Activated gamma-delta T cell treated with anti-CD3 and anti-CD28 coated beads, Interleukin-2, amount 50 U/mL, for 16 hours (primary cell): Measurements from ENCODE around the gene TBX5.

Experiments
- DNase-seq: peaks from one replicate; pipeline ENCODE4 v3.0.0-alpha.2; 2020; ENCODE audit warnings: low read depth

TBX5 gene

DNA sequence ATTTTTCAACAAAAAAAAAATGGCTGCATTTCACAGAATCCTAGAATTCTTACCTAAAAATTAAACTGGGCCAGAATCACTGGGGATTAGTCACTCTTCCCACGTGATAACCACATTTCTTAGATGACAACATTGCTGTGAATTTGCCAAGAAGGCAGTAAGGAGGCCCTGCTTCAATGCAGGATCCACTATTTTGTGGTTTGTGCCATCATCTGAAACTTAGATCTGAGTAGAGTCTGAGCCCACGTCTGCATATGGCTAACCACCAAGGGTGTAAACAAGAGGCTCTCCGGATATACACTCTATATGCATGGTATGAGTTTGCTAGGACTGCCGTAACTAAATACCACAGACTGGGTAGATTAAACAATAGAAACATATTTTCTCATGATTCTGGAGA is 24.4 kb upstream of the TBX5 start:
- DNase-seq, result no peak

DNA sequence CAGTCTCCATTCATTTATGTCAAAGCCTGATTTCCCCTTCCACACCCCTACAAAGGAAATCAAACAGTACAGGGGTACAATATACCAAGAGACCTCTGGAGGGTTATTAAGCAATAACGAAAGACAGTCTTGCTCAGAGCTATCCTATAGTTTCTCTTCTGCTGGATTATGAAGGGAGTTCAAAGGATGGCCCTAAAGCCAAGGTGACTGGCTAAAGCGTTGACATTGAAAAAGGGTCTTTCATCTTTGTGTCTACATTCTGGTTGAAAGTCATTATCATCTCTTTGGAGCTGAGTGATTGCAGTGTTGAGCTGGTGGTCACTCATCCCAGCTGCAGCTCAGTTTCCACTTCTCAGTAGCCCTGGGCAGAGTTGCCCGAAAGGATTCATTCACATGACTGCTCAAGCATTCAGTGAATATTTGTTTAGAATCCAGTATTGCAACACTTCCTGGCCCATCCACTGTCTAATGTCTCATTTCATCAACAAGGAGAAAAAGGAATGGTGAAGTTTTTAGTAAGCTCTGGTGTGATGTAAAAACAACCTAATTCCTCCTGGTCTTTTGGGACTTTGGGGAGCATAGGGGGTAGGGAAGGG is 19.2 kb upstream of the TBX5 start:
- no peak for DNase-seq

- no peak for DNase-seq
These were observed 15.0 kb upstream of the TBX5 start for GRCh38 chr12:114420944-114421335.

DNA sequence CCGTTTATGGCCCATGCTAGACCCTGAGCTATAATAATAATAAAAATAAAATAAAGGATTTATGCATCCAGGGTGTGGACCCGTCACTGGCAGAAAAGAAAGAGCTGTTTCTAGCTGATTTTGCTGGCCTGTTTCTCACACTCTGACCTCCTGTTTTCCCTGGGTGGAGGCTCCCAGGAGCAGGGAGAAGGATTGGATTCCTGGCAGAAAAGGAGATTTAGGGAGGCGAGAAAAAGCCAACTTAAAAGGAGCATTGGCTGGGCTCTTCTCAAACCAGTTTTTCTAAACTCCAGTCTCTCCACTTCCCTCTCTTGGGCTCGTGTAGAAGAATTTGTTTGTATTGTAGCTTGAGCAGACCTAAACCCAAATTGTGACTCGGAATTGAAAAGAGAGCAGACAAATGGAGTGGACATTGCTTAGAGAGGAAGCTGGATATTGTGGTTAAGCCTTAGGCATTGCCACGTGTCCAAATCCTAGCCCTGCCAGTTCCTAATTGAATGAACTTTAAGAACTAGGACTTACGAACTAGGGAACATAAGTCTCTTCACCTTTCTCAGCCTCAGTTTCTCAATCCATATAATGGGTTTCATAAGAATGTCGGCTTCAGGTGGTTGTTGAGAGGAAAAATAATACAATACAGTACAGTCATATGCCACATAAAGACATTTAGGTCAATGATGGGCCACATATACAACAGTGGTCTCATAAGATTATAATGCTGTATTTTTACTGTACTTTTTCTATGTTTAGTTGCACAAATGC is 14.4 kb upstream of the TBX5 start:
- DNase-seq, result no peak

DNA sequence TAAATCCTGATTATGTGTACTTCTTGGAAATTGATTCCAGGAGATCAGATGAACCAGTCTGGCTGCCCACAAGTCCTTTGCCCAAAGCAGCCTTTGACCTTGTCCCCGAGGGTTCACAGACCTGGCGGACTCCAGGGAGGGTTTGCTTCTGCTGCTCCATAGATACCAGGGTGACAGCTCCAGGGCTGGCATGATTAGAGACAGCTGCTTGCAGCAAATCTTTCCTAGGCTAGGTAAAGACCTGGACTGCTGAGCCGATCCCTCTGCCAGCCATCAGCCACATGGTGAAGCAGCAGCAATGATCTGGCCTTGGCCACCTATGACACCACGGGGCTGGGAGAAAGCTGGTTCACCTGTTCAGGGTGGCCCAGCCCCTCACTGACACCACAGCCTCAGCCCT is 10.1 kb upstream of the TBX5 start:
- no peak for DNase-seq

DNA sequence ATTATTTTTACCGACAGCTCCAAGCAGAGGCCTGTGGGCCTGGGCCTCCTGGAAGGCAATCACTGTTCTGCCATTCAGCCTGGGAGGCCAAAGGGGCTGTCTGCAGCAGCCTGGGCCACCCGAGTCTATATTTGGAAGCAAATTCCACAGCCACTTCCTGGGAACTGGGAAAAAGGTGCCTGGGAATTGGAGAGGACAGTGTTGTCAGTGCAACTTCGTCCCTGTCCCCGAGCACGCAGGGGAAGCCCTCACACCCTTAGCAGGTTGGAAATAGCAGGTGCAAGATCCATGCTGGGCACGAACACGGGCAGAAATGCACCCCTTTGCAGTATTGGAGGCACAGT is 9.6 kb upstream of the TBX5 start:
- no peak for DNase-seq

GRCh38 chr12:114414866-114415524 is 9.1 kb upstream of the TBX5 start:
- DNase-seq, result no peak

- no peak for DNase-seq
These were observed 8.3 kb upstream of the TBX5 start for GRCh38 chr12:114414031-114414865.

DNA sequence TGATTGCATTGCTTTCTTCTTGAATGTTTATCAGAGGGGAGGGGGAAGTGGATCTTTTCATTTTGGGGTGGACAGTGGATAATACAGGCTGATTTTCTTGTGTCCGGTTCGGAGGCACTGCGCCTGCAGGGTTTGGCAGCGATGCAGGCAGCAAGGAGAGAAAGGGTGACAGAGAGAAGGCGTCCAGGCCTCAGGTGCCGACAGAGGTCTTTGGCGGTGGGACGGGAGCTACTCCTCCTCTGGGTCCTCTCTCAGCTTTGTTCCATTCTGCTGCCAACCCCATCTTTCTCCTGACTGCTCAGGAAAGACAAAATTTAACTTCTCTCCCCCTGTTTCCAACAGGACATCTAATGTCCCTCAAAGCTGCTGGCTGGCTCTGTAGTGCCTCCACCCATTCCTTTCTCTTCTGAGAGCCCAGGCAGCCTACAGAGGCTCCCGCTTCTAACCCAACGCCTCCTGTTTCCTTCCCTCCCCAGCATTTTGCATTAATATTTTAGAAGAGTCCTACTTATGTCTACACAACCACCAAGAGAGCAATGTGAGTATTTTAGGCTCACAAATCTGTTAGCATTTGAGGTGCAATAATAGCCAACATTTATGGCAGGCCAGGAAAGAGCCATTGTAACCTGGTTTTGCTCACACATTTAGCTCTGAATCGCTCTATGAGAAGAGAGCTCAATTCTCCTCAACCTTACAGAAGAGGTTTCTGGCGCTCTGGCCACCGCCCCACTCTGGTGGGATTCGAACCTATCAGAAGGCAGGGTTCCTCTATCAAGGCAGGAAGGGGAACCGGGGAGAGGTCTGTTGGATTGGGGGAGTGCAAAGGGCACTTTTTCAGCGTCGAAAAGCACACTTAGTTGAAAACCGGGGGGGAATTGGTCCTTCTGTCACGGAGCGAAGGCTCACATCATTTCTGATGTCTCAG is 7.1 kb upstream of the TBX5 start:
- no peak for DNase-seq

DNA sequence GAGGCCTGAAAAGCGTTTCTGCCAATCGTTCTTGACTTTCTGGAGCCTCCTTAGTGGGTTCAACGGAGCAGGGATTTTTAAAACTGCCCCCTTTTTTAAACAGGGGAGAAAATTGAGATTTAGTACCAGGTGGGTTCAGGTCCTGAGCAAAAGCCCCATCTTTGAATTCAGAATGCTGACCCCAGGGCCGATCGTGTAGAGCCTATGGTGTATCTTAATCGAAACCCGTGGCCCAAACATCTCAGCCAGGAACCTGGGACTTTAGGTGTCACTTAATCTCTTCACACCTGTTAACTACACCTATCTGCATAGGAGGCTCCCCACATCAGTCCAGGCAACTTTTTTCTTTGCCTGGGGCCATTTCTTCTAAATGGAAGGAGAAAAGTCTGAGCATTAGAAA is 6.4 kb upstream of the TBX5 start:
- no peak for DNase-seq

- no peak for DNase-seq
These were observed 5.3 kb upstream of the TBX5 start for GRCh38 chr12:114411071-114411837.

GRCh38 chr12:114409852-114410600 is 4.1 kb upstream of the TBX5 start:
- DNase-seq, result no peak

GRCh38 chr12:114408886-114409851 is 3.2 kb upstream of the TBX5 start:
- DNase-seq, result no peak

DNA sequence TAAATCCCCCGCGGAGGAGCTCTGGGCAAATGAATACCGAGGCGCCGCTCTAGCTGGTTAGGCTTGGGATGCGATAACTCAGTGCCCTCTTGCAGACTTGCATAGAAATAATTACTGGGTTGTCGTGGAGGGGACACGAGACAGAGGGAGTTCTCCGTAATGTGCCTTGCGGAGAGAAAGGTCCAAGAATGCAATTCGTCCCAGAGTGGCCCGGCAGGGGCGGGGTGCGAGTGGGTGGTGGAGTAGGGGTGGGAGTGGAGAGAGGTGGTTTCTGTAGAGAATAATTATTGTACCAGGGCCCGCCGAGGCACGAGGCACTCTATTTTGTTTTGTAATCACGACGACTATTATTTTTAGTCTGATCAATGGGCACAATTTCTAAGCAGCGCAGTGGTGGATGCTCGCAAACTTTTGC is 2.5 kb upstream of the TBX5 start:
- no peak for DNase-seq

DNA sequence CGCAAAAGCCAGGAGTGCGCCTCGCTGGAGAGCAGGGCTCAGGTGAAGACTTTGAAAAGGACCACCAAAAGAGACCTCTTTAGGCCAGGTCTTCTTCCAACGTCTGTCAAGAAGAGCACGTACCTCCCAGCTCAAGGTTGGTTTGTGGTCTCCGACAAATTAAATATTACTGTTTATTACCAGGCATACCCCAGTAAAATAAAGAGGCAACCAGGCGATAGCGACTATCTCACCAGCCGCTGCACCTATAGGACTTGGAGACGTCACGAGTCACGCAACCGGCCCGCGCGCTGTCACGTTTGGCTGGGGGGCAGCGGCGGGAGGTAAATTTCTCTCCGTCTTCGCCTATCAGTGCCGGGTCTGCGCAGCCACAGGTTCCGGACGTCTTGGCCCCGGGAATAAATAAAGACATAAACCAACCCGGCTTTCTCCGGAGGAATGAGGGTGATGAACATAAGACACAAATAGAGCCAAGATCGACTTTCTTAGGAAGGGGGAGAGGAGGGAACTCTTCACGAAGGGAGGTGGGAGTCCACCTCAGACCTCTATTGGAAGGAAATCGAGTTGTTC is 2.0 kb upstream of the TBX5 start:
- no peak for DNase-seq

DNA sequence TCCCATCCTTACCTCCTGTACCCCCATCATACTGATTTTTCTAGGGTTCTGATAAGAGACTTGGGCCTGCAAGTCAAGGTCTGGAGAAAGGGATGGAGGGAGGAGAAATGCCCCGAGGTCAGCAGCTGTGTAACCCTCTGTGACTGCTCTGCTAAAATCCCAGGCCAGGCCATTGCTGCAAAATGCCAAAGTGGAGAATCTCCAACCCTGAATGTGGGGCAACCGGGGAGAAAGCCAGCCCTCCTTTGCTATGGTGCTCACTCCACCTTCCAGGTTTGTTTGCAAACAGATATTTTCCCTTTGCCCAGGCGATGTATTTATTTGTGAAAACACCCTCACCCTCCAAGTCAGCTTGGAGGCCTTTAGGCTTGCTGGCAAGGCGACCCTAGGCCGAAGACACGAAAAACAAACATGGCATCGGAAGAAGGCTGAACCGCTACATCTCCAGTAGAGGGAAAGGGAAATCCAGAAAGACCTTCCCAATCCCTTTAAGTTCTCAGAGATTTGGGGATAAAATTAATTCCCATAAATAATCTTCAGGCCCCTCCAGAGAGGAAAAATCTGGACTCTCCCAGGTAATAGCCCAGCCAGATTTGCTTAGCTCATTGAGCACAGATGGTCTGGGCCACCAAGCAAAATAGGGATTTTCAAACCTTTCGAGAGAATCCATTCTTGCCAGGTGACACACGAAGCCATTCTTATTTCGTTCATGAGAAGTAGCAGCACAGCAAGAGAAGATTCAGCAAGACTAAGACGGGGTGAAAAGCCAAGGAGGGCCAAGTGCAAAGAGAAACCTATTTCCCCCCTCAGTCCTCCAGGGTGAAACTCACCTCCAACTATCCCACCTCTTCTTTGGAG is 1.3 kb upstream of the TBX5 start:
- DNase-seq, result no peak

- no peak for DNase-seq
These were observed 506 bp upstream of the TBX5 start for GRCh38 chr12:114406316-114406983.
